GM15510 (cell line): ENCODE data around the gene C20orf204.

Experiments
- POLR2A ChIP-seq: IDR thresholded peaks from 3 replicates; pipeline ENCODE4 v1.6.1; 2011; ENCODE audit warnings: borderline replicate concordance; ENCODE audit not compliant: insufficient read length; ENCODE audit errors: extremely low read depth

The C20orf204 gene

DNA sequence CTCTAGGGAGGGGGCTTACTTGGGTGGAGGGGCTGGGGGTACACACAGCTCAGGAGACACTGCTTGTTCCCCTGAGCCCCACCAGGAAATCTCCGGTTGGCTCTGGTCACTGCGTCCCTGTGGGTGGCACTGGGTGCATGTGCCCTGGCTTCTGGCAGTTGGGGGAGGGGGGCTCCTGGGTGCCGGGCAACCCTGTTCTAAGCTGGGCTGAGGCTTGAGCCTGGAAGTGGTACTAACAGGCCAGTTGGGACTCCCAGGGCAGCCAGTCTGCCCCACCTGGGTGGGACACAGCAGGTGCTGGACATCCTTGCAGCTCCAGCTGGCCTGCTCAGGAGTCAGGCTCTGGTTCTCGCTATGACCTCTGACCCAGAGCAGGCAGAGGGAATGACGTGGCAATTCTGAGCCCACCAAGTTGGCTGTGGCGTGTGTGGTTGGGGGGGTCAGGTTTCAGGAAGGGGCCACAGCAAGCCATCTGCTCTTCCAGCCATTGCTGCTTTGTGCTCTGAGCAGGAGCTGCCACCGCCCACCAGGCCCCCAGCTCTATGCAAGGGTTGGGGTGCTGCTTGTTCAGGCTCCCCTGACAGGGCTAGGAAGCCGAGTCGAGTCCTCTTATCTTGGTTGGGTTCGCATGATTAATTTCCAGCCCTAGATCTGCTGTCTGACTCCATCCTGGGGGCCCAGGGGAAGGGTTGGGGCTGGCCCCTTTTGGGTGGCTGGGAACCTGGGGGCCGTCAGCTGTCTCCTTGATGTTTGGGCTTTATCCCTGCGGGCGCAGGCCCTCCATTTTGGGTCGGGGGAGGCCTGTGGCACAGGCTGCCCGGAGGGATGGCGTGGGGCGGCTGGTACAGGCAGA is 590 bp downstream of the C20orf204 start:
- TF ChIP-seq POLR2A = no peak

DNA sequence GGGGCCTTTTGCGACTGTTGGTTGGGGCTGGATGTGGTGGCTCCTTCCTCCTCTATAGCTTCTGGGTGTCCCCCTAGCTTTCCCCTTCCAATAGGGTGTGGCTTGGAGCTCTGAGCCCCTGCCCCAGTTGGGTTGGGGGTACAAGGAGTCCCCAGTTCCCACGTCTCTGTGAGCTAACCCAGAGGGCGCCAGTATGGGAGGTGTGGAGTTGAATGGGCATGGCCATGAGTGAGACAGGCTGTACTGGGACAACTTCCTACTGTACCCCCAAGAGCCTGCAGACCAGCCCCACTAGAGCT is 1.2 kb downstream of the C20orf204 start:
- TF ChIP-seq POLR2A = no peak

DNA sequence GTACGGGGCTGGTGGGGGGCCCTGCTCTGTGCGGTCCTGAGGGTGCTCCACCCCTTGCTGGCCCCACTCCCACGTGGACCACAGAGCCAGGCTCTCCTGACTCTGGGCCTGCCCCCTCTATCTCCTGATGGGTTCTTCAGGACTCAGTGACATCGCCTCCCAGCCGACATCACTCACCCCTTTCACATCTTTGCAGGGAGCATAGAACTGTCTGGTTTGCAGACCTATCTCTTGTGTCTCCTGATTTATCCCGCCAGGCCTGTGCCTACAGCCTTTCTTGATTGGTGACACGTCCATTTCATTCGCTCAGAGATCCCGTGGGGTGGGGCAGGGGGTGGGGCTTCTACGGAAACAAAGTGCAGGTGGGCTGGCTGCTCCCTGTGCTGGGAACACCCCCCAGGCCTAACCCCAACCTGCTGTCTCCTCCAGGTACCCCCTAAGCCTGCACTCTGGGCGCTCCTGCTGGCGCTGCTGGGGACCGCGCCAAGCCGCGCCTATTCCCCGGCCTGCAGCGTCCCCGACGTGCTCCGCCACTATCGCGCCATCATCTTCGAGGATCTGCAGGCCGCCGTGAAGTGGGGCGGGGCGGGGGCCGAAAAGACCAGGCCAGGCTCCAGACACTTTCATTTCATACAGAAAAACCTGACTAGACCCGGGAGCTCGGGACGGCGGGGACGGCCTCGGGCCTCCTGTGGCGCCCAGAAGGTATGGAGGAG is 1.7 kb downstream of the C20orf204 start:
- TF ChIP-seq POLR2A = no peak

DNA sequence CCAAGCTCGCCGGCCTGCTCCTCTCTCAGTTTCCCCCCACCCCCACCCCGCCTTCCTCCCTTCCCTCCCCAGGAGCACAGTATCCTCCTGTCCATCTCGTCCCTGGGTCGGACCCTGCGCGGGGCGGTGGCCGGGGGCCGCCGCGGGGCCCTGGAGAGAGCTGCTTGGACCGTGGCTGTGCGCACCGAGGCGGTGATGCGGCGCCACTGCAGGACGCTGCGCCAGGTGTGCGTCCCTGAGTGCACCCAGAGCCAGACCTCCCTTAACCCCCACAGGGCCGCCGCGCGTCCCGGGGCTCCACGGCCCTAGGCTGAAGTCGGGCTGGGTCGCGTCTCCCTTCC is 2.2 kb downstream of the C20orf204 start:
- no peak for TF ChIP-seq POLR2A

DNA sequence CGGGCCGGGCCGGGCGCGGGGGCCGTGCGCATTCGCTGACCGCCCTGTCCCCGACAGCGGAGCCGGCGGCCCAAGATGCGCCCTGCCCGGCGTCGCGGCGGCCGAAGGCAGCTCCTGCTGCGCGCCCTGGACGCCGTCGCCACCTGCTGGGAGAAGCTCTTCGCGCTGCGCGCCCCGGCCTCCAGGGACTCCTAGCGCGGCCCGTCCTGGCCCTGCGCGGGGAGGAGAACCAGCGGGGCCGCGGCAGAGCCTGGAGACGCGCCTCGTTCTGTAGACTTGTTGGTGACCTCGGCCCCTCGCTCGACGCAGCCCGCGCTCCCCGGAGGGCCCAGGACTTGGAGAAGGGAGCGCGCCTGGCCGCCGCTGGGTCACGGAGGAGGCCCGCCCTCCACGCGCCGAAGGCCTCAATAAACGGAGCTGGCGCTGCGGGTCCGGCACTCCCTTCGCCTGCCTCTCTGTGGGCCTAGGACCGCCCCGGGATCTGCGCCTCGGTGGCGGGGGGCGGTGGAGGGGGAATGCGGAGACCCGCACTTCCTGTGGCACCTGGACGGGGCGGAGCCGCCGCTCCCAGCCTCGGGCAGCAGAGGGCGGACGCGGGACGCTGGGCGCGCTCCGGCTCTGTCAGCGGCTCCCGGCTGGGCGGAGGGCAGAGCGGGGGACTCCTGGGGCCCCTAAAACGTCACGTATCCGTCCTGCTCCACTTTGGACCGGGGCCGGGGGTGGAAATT is 2.7 kb downstream of the C20orf204 start:
- TF ChIP-seq POLR2A = peak; percentile 12

DNA sequence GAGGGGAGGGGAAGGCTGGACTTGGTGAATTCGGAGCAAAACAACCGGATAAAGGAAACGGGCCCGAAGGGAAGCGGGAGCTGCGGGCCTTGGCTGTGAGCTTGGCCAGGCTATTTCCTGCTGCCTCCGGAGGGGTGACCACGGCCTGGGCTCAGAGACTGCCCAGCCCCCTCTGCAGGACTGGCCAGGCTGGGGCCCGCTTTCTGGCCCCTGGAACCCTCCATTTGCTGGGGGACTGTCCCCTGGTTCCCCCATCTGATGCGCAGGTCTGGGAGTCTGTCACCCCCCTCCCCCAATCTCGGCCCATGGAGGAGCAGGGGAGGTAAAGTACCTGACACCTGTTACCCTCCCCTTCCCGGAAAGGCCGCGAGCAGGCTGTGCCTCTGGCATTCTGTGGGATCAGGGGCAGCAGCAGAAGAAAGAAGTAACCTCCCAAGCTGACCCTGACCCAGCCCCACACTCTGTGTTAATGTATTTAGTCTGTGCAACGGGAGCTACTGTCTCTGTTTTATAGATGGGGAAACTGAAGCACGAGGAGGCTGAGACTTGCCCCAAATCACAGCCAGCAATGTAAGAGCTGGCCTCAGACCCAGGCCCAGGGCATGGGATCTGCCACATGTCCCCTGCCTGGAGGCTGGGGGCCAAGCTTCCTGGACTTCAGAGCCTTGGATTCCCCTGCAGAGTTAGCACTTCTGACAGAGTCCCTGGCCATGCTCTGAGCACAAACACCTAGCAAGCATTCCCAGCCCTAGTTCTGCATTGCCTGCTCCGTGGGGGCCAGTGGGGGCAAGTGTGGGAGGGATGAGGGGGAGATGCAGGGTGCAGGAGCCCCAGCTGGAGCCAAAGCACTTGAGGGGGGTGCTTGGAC is 3.5 kb downstream of the C20orf204 start:
- TF ChIP-seq POLR2A = no peak

DNA sequence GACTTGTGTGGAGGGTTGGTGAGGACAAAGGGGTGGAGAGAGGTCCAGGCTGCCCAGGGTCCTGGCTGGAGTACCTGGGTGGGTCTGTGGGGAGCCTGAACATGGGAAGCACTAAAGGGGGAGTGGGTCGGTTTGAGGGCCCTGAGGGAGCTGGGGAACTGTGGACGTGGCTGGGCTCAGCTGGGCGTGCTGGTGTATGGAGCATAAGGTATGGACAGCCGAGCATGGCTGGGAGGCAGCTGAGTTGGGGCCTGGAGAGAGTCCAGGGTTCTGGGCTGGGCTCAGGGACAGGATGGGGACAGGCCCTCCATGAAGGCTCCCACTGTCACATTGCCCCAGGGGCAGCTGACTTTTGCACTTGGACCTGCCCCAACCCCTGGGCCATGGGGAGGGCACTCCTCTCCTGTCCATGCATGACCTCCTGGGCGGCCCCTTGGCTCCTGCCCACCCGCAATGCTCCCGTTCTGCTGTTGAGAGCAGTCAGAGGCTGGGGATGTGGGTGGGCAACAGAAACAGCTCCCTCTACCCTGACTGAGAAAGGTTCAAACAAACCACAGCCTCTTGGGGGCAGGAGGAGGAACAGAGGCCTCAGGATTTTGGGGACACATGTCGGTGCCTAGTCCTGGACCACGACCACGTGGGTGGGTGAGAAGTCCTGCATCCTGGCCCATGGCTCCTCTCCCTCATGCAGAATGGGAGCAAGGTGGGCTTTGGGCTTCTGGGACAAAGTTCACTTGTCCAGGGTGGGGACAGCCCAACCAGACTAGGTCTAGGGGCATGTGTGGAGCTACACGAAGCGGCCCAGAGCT is 4.5 kb downstream of the C20orf204 start:
- TF ChIP-seq POLR2A = no peak

DNA sequence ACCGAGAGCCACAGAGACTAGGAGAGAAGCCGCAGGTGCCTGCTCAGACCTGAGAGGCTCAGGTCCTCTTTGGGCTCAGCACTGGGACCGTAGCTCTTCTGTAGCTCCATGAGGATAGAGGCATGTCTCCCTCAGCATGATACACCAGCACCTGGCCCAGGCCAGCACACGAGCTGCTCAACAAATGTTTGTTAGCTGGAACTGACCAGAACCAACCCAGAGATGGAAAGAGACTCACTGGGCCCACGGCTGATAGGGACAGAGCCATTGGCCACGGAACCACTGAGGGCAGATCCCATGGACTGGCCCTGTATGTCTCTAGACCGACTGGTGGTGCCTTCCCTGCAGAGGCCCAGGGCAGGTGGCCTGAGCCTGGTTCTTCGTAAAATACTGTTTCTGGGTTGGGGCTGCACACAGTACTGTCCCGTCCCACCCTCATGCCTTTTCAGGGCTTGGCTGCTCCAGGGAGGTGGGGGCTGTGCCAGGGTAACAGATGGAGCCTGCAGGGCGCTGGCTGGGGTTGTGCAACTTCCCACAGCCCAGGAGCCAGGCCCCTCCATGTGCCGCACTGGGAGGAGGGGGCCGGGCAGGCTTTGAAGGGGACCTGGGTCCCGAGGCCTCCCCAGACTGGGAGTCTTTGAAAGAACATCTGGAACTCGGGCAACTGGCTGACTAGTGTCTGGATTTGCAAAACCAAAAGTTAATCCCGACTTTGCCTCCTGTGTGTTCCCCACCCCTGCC is 5.2 kb downstream of the C20orf204 start:
- TF ChIP-seq POLR2A = no peak

DNA sequence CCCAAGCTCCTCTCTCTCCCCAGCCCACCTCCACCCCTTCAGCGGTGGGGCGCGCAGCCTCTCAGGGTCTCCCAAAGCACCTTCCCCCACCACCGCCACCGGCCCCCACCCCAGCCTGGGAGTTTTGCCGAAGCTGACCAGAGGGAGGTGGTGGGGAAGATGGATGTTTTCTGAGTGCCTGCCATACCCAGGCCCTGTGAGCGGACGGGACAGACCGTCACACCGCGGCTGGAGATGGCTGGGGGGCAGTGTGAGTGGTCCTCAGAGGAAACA is 5.7 kb downstream of the C20orf204 start:
- no peak for TF ChIP-seq POLR2A

DNA sequence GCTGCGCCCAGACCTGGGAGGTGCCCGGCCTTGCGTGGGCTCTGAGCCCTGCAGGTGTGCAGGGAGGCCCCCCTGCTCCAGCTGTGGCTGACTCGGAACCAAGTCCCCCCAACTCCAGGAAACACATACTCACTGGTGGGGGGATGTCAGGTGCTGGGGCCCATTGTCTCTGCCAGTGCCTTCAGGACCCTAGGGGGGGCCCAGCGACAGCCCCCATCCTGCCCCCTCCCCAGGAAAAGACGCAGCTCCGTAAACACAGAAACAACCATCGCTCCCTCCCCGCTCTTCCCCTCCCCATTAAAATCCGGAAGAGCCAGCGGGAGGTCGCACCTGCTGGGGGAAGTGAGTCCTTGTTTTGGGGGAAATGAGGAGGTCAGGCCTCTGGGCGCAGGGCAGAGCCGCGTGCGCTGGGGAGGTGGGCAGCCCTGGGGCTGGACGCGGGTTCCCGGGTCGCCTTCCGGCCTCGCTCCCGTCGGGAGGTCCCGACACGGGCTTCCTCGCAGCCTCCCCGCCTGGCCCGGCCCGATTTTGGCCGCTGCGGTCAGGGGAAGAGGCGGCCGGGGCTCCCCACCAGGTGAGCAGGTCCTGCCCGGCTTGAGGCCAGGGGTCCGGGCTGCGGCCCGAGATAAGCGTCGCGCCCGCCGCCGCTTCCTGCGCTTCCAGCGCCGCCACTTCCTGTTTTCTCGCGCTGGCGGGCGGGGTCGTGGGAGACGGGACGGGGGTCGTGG is 6.2 kb downstream of the C20orf204 start:
- no peak for TF ChIP-seq POLR2A

DNA sequence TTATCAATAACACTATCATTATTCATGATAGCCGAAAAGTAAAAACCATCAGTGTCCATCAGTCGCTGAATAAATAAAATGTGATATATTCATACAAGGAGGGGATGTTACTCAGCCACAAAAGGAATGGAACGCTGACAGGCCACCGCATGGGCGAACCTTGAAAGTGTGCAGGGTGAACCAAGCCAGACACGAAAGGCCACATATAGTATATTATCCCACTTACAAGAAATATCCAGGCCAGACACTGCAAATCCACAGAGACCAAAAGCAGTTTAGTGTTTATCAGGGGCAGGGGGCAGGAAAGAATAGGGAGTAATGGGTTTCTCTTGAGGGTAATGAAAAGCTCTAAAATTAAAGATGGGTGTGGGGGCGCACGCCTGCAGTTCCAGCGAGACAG is 7.8 kb downstream of the C20orf204 start:
- no peak for TF ChIP-seq POLR2A

DNA sequence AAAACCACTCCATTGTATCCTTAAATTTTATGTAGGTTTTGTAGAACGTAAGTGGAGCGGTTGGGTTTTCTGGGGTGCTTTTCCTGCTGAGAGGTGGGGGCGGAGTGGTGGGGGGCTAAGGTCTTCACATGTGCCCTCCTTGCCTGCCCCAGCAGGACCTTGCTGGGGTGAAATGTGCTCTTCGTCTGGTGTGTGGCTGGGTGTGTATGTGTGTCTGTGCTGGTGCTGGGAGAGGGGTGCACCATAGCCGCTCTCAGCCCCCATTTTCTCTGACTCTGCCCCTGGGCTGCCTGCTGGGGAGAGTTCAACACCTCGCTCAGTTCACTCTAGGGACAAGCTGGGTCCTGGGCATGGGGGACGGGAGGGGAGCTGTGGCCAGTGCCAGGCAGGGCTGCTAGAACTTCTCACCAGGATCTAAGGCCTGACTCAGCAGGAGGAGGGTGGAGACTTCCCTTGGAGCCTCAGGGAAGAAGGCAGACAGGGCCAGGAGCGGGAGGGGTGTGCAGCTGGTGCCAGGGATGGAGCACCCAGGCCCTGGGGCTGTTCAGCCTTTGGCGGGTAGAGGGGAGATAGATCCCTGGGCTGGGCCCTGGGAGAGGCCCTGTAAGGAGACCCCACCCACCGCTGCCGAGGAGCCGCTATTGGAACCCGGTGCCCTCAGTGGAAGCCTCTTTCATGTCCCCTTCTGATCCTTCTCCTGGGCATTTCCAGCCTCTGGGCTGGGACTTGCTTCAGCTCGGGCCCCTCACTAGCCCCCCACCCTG is 8.7 kb downstream of the C20orf204 start:
- TF ChIP-seq POLR2A = no peak
